Measurements from ENCODE around the gene ZNF254. TPM values are rescaled to one million over a fixed set of nuclear protein-coding genes. Genes with fewer than 3 reads are reported as not detected.

ZNF254 gene
- total RNA-seq: 13.0 and 13.3 TPM in 2 replicates

DNA sequence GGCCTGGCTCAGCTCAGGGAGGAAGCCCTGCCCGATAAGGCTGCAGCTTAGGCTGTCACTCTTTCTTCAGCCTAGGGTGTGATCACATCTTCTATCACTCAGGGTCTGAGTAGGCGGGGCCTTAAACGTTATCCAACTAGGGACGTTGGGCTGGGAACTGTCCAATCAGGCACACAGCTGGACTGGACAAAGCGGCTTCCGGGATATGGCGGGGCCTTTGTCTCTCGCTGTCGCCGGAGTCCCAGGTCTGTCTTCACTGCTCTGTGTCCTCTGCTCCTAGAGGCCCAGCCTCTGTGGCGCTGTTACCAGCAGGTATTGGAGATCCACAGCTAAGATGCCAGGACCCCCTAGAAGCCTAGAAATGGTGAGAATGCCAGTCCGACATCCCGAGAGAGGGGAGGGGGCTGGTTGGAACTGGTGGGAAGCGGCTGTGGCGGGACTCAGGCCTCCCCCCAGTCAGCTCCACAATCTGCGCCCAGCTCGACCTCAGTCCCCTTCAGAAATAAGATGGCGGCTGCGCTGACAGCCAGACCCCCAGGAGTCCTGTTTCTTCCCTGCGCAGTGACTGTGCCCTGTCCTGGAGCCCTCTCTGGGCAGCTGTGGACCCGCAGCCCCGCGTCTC is at the start of gene ZNF254:
Gene ZNF254, plus strand, starts transcription at position 214 of the 622 bp plus-strand sequence. Its CDS starts 121 bp downstream, at position 335.

Other genes starting within 250 kb of the ZNF254 start
- 0.81 and 1.2 TPM in 2 replicates for gene ZNF726, start 172.3 kb upstream of the ZNF254 start, total RNA-seq

Measured in hair follicle dermal papilla cell (primary cell).